ENCODE measurements around the gene INAFM1.

DNA sequence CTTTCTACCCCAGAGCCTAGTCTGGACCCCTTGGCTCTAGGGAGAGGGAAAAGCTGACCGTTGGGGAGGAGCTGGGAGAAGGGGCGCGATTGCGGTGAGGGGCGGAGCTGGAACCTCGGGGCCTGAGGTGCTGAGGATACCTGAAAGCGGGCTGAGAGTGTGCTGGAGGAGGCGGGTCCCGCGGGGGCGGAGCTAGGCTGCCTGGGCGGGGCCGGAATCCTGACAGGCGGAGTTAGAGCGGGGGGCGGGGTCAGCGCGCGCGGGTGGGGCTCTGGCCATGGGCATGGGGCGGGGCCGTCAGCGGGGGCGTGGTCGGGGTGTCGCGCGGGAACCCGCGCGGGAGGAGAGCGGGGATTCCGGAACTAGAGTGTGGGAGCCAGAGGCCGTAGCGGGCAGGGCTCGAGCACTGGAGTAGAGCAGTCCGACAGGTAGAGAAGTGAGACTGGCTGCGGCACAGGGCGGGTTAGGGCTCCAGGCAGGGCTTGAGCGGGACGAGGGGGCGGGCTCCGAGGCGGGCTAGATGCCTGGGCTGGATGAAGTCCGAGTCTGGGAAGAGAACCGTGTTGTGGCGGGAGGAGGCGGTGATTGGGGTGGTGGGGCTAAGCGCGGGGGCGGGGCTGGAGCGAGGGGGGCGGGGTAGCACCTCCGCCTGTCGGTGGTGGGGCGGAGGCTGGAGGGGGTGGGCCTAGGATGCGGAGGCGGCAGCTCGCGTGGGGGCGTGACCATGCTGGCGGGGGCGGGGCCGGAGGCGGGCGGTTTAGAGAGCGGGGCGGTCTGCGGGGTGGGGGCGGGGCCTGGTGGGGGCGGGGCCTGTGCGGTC is at the start of gene INAFM1:
- TF ChIP-seq, protein P1, sequence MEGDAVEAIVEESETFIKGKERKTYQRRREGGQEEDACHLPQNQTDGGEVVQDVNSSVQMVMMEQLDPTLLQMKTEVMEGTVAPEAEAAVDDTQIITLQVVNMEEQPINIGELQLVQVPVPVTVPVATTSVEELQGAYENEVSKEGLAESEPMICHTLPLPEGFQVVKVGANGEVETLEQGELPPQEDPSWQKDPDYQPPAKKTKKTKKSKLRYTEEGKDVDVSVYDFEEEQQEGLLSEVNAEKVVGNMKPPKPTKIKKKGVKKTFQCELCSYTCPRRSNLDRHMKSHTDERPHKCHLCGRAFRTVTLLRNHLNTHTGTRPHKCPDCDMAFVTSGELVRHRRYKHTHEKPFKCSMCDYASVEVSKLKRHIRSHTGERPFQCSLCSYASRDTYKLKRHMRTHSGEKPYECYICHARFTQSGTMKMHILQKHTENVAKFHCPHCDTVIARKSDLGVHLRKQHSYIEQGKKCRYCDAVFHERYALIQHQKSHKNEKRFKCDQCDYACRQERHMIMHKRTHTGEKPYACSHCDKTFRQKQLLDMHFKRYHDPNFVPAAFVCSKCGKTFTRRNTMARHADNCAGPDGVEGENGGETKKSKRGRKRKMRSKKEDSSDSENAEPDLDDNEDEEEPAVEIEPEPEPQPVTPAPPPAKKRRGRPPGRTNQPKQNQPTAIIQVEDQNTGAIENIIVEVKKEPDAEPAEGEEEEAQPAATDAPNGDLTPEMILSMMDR (IDR thresholded peaks at IDR 0.05), result no peak
- TF ChIP-seq POLR2A (IDR thresholded peaks at IDR 0.05), result peak in 1 of 2 donors; percentile 19

All from thyroid gland (tissue), 4 donors.